ENCODE measurements around the gene METTL15. TPM values are rescaled to one million over a fixed set of nuclear protein-coding genes. Genes with fewer than 3 reads are reported as not detected.

METTL15 gene
- total and polyA plus RNA-seq, 2 donors (not counting 1 experiment from before 2014, with no cell fraction given): 3.9 to 19.7 TPM

DNA sequence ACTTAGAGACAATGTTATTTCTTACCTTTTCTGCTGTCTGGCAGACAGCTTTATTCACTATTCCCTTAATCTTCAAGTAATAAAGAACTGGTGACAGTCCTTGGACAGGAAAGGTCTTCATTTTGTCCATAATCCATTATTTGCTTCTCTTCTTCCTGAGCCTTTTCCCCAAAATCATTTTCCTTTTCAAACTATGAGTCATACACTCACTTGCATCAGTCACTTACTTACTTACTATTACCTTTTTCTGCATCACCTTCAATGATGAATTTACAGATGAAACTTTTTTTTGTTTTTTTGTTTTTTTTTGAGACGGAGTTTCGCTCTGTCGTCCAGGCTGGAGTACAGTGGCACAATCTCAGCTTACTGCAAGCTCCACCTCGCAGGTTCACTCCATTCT lies 9.5 kb downstream of the METTL15 start:
- no peak overlapping the region for H3K4me3 ChIP-seq (ENCODE audit: control extremely low read depth in 1 of 5, extremely low read depth in 1 of 5, insufficient read depth in 1 of 5, low read depth in 2 of 5, low read length in 4 of 5)
- CTCF ChIA-PET: no interaction called here
- ATAC-seq (ENCODE audit: low read depth): no peak
- no peak overlapping the region for H3K4me3 Mint-ChIP-seq
- H3K4me1 Mint-ChIP-seq: peaks cover 11% of the 10 kb centered on the region
- no peak overlapping the region for H3K4me2 ChIP-seq (replicated peaks; ENCODE audit: low read depth, low read length, poor library complexity, severe bottlenecking)
- POLR2A ChIA-PET: no interaction called here
- TF ChIP-seq EZH2 (IDR thresholded peaks at IDR 0.05; ENCODE audit: borderline replicate concordance, insufficient read depth, low read depth, low read length, poor library complexity, severe bottlenecking): no peak
- TF ChIP-seq, protein P1, sequence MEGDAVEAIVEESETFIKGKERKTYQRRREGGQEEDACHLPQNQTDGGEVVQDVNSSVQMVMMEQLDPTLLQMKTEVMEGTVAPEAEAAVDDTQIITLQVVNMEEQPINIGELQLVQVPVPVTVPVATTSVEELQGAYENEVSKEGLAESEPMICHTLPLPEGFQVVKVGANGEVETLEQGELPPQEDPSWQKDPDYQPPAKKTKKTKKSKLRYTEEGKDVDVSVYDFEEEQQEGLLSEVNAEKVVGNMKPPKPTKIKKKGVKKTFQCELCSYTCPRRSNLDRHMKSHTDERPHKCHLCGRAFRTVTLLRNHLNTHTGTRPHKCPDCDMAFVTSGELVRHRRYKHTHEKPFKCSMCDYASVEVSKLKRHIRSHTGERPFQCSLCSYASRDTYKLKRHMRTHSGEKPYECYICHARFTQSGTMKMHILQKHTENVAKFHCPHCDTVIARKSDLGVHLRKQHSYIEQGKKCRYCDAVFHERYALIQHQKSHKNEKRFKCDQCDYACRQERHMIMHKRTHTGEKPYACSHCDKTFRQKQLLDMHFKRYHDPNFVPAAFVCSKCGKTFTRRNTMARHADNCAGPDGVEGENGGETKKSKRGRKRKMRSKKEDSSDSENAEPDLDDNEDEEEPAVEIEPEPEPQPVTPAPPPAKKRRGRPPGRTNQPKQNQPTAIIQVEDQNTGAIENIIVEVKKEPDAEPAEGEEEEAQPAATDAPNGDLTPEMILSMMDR (IDR thresholded peaks at IDR 0.05): no peak
- H3K9ac ChIP-seq (ENCODE audit: low read length): no peak overlapping the region
- H3K27ac ChIP-seq (ENCODE audit: low read length in 2 of 2): no peak overlapping the region
- no peaks in the 10 kb centered on the region for H3K27me3 Mint-ChIP-seq
- H3K27me3 ChIP-seq (replicated peaks in 1 of 4; ENCODE audit: control extremely low read depth in 1 of 4, control insufficient read depth in 3 of 4, insufficient read depth in 4 of 4, low read length in 3 of 4): no peaks in the 10 kb centered on the region
- H3K27ac Mint-ChIP-seq: no peak overlapping the region
- H3K4me1 ChIP-seq (ENCODE audit: control insufficient read depth in 2 of 2, insufficient read depth in 2 of 2, low read length in 2 of 2): no peaks in the 10 kb centered on the region
- peaks cover 2% of the 10 kb centered on the region for H3K79me2 ChIP-seq (ENCODE audit: control insufficient read depth, insufficient read depth, low read length)
- no peaks in the 10 kb centered on the region for H3K9me3 ChIP-seq (ENCODE audit: control extremely low read depth in 1 of 3, control insufficient read depth in 2 of 3, insufficient read depth in 1 of 3, low read length in 2 of 3)
- H3K9me3 Mint-ChIP-seq (ENCODE audit: insufficient read depth): no peaks in the 10 kb centered on the region
- peaks cover 4 to 10% of the 10 kb centered on the region in 2 experiments for H3K36me3 ChIP-seq (replicated peaks in 1 of 2; ENCODE audit: control extremely low read depth in 1 of 2, control insufficient read depth in 1 of 2, extremely low read depth in 1 of 2, insufficient read depth in 2 of 2, low read length in 1 of 2)
- no CpG with 5 or more reads among the region's 4 CpGs for WGBS (ENCODE audit: insufficient coverage)
- H4K20me1 ChIP-seq (ENCODE audit: control insufficient read depth, insufficient read depth, low read length, poor library complexity, severe bottlenecking): no peaks in the 10 kb centered on the region
- H2AFZ ChIP-seq (ENCODE audit: insufficient read depth, low read depth, low read length, poor library complexity, severe bottlenecking): no peak overlapping the region
- intact Hi-C loops (cut with micrococcal nuclease): loop anchor here (5.0 kb wide), 1 partner anchor 35 kb away; no protein-coding TSS in a partner anchor
- DNase-seq: no peak

DNA sequence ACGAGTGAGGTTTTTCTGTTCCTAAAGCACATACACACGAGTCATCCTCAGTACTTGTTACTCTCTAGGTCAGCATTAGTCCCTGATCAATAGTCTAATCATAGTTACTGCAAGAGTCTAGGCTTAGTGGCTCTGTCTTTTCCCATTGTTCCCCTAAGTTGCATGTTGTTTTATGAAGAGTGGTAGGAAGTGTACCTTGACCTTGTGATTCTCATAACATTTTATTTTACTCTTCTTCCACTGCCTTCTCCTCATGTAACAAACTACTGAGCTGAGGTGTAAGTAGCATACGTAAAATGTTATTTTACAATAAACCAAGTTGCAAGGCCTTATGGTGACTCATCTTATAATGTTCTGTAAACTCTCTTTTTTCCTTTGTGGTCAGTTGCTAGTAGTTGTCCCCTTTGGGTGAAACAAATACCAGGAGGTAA lies 15.0 kb downstream of the METTL15 start:
- no peak for ATAC-seq (ENCODE audit: low read depth)
- WGBS (ENCODE audit: insufficient coverage): no CpG with 5 or more reads among the region's 3 CpGs
- H3K27ac Mint-ChIP-seq: no peak overlapping the region
- no peaks in the 10 kb centered on the region for H3K27me3 Mint-ChIP-seq
- TF ChIP-seq, protein P1 (IDR thresholded peaks at IDR 0.05): no peak
- no peak for TF ChIP-seq EZH2 (IDR thresholded peaks at IDR 0.05; ENCODE audit: borderline replicate concordance, insufficient read depth, low read depth, low read length, poor library complexity, severe bottlenecking)
- intact Hi-C loops (cut with micrococcal nuclease): no loop called here
- Histone ChIP-seq H3K27ac (ENCODE audit: low read length in 2 of 2) (no peak overlapping the region), H3K79me2 (ENCODE audit: control insufficient read depth, insufficient read depth, low read length) (peaks cover 2% of the 10 kb centered on the region), H3K9me3 (ENCODE audit: control extremely low read depth in 1 of 3, control insufficient read depth in 2 of 3, insufficient read depth in 1 of 3, low read length in 2 of 3) (no peaks in the 10 kb centered on the region), H3K36me3 (replicated peaks in 1 of 2; ENCODE audit: control extremely low read depth in 1 of 2, control insufficient read depth in 1 of 2, extremely low read depth in 1 of 2, insufficient read depth in 2 of 2, low read length in 1 of 2) (peaks cover 0 to 12% of the 10 kb centered on the region in 2 experiments), H3K4me2 (replicated peaks; ENCODE audit: low read depth, low read length, poor library complexity, severe bottlenecking) (no peak overlapping the region), H3K4me1 (ENCODE audit: control insufficient read depth in 2 of 2, insufficient read depth in 2 of 2, low read length in 2 of 2) (no peaks in the 10 kb centered on the region), H3K9ac (ENCODE audit: low read length) (no peak overlapping the region), H3K4me3 (ENCODE audit: control extremely low read depth in 1 of 5, extremely low read depth in 1 of 5, insufficient read depth in 1 of 5, low read depth in 2 of 5, low read length in 4 of 5) (no peak overlapping the region), H4K20me1 (ENCODE audit: control insufficient read depth, insufficient read depth, low read length, poor library complexity, severe bottlenecking) (no peaks in the 10 kb centered on the region), H3K27me3 (replicated peaks in 1 of 4; ENCODE audit: control extremely low read depth in 1 of 4, control insufficient read depth in 3 of 4, insufficient read depth in 4 of 4, low read length in 3 of 4) (no peaks in the 10 kb centered on the region), H2AFZ (ENCODE audit: insufficient read depth, low read depth, low read length, poor library complexity, severe bottlenecking) (no peak overlapping the region)
- peaks cover 9% of the 10 kb centered on the region for H3K4me1 Mint-ChIP-seq
- H3K4me3 Mint-ChIP-seq: no peak overlapping the region
- H3K9me3 Mint-ChIP-seq (ENCODE audit: insufficient read depth): no peaks in the 10 kb centered on the region
- DNase-seq: no peak
- ChIA-PET CTCF (no interaction called here), POLR2A (no interaction called here)
